Thyroid gland (tissue), 4 donors: Measurements from ENCODE around the gene PAQR3.

Source experiments
- POLR2A ChIP-seq, 2 donors: fragments of 450-650 bp; IDR thresholded peaks; one replicate each; pipeline ENCODE4 v1.6.1; 2017; ENCODE audit warnings: antibody characterized with exemption in 2 of 2, mild to moderate bottlenecking in 2 of 2, moderate library complexity in 1 of 2
- TF ChIP-seq, protein P1 (sequence below), 6 experiments: fragments of 200-600 bp in 3 of 6; fragments of 450-650 bp in 3 of 6; sonication (generic) in 3 of 6; IDR thresholded peaks; one replicate each; pipeline ENCODE4 v1.5.1; 2016 to 2019; ENCODE audit warnings: antibody characterized with exemption in 6 of 6, mild to moderate bottlenecking in 2 of 6, inconsistent platforms in 1 of 6, moderate library complexity in 1 of 6

DNA sequence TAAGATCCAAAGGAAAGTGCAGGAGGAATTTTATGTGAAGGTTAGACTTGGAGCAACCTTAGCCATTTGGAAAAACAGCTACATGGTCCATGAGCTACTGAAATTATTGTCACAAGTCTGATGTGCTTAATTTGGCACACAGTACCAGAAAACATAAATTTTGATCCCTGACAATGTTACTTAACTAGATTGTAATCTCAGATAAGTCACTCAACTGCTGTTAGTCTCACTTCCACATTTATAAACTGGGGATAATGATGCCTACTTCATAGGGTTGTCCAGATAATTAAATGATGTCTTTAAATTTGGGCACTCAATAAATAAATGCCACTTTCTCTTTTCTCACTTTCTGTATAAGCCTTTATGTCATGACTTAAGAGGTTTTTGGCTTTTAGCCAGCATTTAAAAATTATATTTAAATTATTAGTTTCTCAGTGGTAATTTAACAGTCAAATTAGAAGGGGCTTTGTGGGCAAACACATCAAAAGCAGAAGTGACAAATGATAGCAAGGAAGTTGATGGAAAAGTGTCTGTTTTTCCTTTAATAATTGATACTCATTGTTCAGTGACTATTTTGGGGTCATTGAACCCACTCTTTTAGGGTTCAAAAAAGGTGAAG, 58.3 kb downstream of the PAQR3 start:
- TF ChIP-seq, protein P1, sequence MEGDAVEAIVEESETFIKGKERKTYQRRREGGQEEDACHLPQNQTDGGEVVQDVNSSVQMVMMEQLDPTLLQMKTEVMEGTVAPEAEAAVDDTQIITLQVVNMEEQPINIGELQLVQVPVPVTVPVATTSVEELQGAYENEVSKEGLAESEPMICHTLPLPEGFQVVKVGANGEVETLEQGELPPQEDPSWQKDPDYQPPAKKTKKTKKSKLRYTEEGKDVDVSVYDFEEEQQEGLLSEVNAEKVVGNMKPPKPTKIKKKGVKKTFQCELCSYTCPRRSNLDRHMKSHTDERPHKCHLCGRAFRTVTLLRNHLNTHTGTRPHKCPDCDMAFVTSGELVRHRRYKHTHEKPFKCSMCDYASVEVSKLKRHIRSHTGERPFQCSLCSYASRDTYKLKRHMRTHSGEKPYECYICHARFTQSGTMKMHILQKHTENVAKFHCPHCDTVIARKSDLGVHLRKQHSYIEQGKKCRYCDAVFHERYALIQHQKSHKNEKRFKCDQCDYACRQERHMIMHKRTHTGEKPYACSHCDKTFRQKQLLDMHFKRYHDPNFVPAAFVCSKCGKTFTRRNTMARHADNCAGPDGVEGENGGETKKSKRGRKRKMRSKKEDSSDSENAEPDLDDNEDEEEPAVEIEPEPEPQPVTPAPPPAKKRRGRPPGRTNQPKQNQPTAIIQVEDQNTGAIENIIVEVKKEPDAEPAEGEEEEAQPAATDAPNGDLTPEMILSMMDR (IDR thresholded peaks at IDR 0.05) = no peak
- TF ChIP-seq POLR2A (IDR thresholded peaks at IDR 0.05) = no peak
